Endothelial cell (in vitro differentiated cells): Measurements from ENCODE around the gene CTNNA3. TPM values are rescaled to one million over a fixed set of nuclear protein-coding genes. Genes with fewer than 3 reads are reported as not detected.

Source experiments
- DNase-seq: peaks from one replicate; pipeline ENCODE4 v3.0.0; 2021; ENCODE audit warnings: low spot score
- H3K27ac Mint-ChIP-seq: one replicate; pipeline ENCODE4 v1.8.0; 2021; ENCODE audit warnings: mixed read lengths, inconsistent platforms; ENCODE audit not compliant: unreplicated experiment
- H3K27me3 Mint-ChIP-seq: one replicate; pipeline ENCODE4 v1.8.0; 2021; ENCODE audit warnings: mild to moderate bottlenecking, moderate library complexity, mixed read lengths, inconsistent platforms; ENCODE audit not compliant: unreplicated experiment
- H3K36me3 Mint-ChIP-seq: one replicate; pipeline ENCODE4 v1.8.0; 2021; ENCODE audit warnings: mild to moderate bottlenecking, low read depth, mixed read lengths, inconsistent platforms; ENCODE audit not compliant: unreplicated experiment
- H3K4me1 Mint-ChIP-seq: one replicate; pipeline ENCODE4 v1.8.0; 2021; ENCODE audit warnings: mild to moderate bottlenecking, mixed read lengths, inconsistent platforms; ENCODE audit not compliant: unreplicated experiment
- H3K4me3 Mint-ChIP-seq: one replicate; pipeline ENCODE4 v1.8.0; 2021; ENCODE audit warnings: mild to moderate bottlenecking, mixed read lengths, inconsistent platforms; ENCODE audit not compliant: unreplicated experiment
- H3K9me3 Mint-ChIP-seq: one replicate; pipeline ENCODE4 v1.8.0; 2021; ENCODE audit warnings: mixed read lengths, inconsistent platforms; ENCODE audit not compliant: unreplicated experiment
- CTCF ChIP-seq: fragments of 200-600 bp; sonication (generic); IDR thresholded peaks from one replicate; pipeline ENCODE4 v1.5.0; 2021; ENCODE audit warnings: antibody characterized with exemption; ENCODE audit not compliant: unreplicated experiment
- total RNA-seq: library from RNA; stranded (reverse); fragmentation: NEBNext Ultra II Directional; extraction: Animal tissue kit (Norgen Biotek cat#: 25700); gene quantifications from one replicate; pipeline ENCODE4 v1.2.1, GENCODE V29; 2021; ENCODE audit not compliant: unreplicated experiment

Gene CTNNA3
- total RNA-seq, 1 donor from 2014 or later, result 2.3 TPM

- H3K4me3 Mint-ChIP-seq, result no peak overlapping the region
- no peaks in the 10 kb centered on the region for H3K27me3 Mint-ChIP-seq
- no peak overlapping the region for H3K27ac Mint-ChIP-seq
- DNase-seq, result no peak
- H3K4me1 Mint-ChIP-seq, result no peaks in the 10 kb centered on the region
- H3K9me3 Mint-ChIP-seq, result no peaks in the 10 kb centered on the region
- TF ChIP-seq CTCF, result no peak
- H3K36me3 Mint-ChIP-seq, result no peaks in the 10 kb centered on the region
These were observed 1516.0 kb downstream of the CTNNA3 start for GRCh38 chr10:66180021-66180420.

- no peaks in the 10 kb centered on the region for H3K4me1 Mint-ChIP-seq
- no peaks in the 10 kb centered on the region for H3K27me3 Mint-ChIP-seq
- no peak for TF ChIP-seq CTCF
- H3K27ac Mint-ChIP-seq, result no peak overlapping the region
- H3K9me3 Mint-ChIP-seq, result no peaks in the 10 kb centered on the region
- no peaks in the 10 kb centered on the region for H3K36me3 Mint-ChIP-seq
- H3K4me3 Mint-ChIP-seq, result no peak overlapping the region
- DNase-seq, result no peak
These were observed 1519.2 kb downstream of the CTNNA3 start for GRCh38 chr10:66176772-66177171.

- Mint-ChIP-seq H3K4me1 (no peaks in the 10 kb centered on the region), H3K4me3 (no peak overlapping the region), H3K27ac (no peak overlapping the region), H3K27me3 (no peaks in the 10 kb centered on the region), H3K9me3 (no peaks in the 10 kb centered on the region), H3K36me3 (no peaks in the 10 kb centered on the region)
- no peak for TF ChIP-seq CTCF
- no peak for DNase-seq
These were observed 1528.2 kb downstream of the CTNNA3 start for GRCh38 chr10:66167816-66168215.

GRCh38 chr10:66162560-66163143, 1533.3 kb downstream of the CTNNA3 start:
- Mint-ChIP-seq H3K27me3 (no peaks in the 10 kb centered on the region), H3K36me3 (no peaks in the 10 kb centered on the region), H3K27ac (no peak overlapping the region), H3K9me3 (no peaks in the 10 kb centered on the region), H3K4me3 (no peak overlapping the region), H3K4me1 (no peaks in the 10 kb centered on the region)
- TF ChIP-seq CTCF, result no peak
- no peak for DNase-seq

- no peak for DNase-seq
- Mint-ChIP-seq H3K4me1 (no peaks in the 10 kb centered on the region), H3K9me3 (no peaks in the 10 kb centered on the region), H3K4me3 (no peak overlapping the region), H3K27me3 (no peaks in the 10 kb centered on the region), H3K36me3 (no peaks in the 10 kb centered on the region), H3K27ac (no peak overlapping the region)
- TF ChIP-seq CTCF, result no peak
These were observed 1544.6 kb downstream of the CTNNA3 start for GRCh38 chr10:66151346-66151745.
